Neural cell (in vitro differentiated cells): ENCODE results near the gene SPARC.

Experiments used
- CTCF ChIP-seq: fragments of 450-650 bp; IDR thresholded peaks from 2 replicates; pipeline ENCODE4 v1.5.1; 2014; ENCODE audit warnings: antibody characterized with exemption, mild to moderate bottlenecking, moderate library complexity; ENCODE audit not compliant: poor library complexity, severe bottlenecking
- EP300 ChIP-seq: fragments of 450-650 bp; conservative IDR thresholded peaks from 2 replicates; pipeline ENCODE4 v1.6.1; 2014; ENCODE audit warnings: antibody characterized with exemption, mild to moderate bottlenecking, moderate library complexity; ENCODE audit not compliant: poor library complexity, severe bottlenecking
- EZH2 ChIP-seq: fragments of 200-600, 300-800 bp; shearing (Covaris generic), sonication (generic); IDR thresholded peaks from 2 replicates; pipeline ENCODE4 v1.6.1; 2014; ENCODE audit warnings: antibody characterized with exemption, low read length, borderline replicate concordance, mild to moderate bottlenecking; ENCODE audit not compliant: insufficient read depth, poor library complexity, severe bottlenecking
- POLR2AphosphoS5 ChIP-seq: IDR thresholded peaks from 2 replicates; pipeline ENCODE4 v1.6.1; 2012

DNA sequence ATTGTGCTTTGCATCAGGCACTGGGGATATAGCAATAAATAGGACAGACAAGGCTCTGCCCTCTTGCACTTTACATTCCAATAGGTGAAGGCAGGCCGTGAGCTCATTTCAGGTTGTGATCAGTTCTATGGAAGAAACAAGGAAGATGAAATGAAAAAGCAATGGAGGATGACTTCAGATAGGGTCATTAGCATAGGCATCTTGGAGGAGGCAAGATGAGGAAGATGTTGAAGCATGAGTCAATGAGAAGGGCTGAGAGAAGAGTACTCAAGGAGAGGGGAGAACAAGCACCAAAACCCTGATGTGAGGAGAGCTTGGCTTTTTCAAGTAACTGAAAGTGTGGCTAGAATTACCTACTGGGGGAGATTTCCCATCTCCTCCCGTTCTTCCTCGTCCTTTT is 5.0 kb upstream of the SPARC start:
- TF ChIP-seq CTCF (no peak), EZH2 (no peak), POLR2AphosphoS5 (no peak), EP300 (no peak)
